Activated CD4-positive, alpha-beta memory T cell treated with anti-CD3 and anti-CD28 coated beads, Interleukin-2, amount 10 ng/mL, durations not matched to agents 7 days and 5 days (primary cell): ENCODE data around the gene CLOCK. TPM values are rescaled to one million over a fixed set of nuclear protein-coding genes. Genes with fewer than 3 reads are reported as not detected.

Source experiments
- CTCF ChIA-PET: fragments of 350-600 bp; sonication (Branson Sonifier 250); formaldehyde crosslinking; loops from one replicate; lab custom pipeline; 2021; ENCODE audit warnings: antibody characterized with exemption, inconsistent platforms; lab: Charles Lee
- POLR2A ChIA-PET: fragments of 350-600 bp; sonication (Branson Sonifier 250); formaldehyde crosslinking; loops from one replicate; lab custom pipeline; 2021; ENCODE audit warnings: antibody characterized with exemption; lab: Charles Lee
- DNase-seq: peaks from one replicate; pipeline ENCODE4 v3.0.0-alpha.2; 2020
- H3K27ac Mint-ChIP-seq: one replicate; pipeline ENCODE4 v1.8.0; 2021; ENCODE audit warnings: mild to moderate bottlenecking, mixed read lengths
- H3K27me3 Mint-ChIP-seq: one replicate; pipeline ENCODE4 v1.8.0; 2021; ENCODE audit warnings: mixed read lengths
- H3K36me3 Mint-ChIP-seq: one replicate; pipeline ENCODE4 v1.8.0; 2021; ENCODE audit warnings: low read depth, mixed read lengths
- H3K4me1 Mint-ChIP-seq: one replicate; pipeline ENCODE4 v1.8.0; 2021; ENCODE audit warnings: mixed read lengths
- H3K4me3 Mint-ChIP-seq: one replicate; pipeline ENCODE4 v1.8.0; 2021; ENCODE audit warnings: mild to moderate bottlenecking, mixed read lengths
- H3K9me3 Mint-ChIP-seq: one replicate; pipeline ENCODE4 v1.8.0; 2021; ENCODE audit warnings: mixed read lengths
- total RNA-seq, 2 experiments: library from RNA; stranded (reverse); gene quantifications; one replicate each; pipeline ENCODE4 v1.2.3, GENCODE V29; 2021

Gene CLOCK
- total RNA-seq, 2 experiments from 2014 or later, result 7.4 to 9.6 TPM

DNA sequence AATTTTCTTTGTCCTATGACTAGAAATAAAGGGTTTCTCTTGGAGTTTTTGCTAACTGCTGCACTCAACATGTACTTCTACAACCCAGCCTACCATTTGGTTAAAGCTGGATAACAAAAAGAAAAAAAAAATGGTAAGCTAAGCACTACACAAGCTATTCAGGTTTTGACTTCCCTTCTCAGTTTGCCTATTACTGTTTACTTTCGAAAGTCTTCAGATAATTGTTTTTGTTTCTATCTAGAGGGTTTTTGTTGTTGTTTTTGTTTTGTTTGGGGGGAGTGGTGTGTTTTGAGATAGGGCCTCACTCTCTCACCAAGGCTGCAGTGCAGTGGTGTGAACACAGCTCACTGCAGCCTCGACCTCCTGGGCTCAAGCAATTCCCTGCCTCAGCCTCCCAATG is 46.6 kb downstream of the CLOCK start:
- no peak for DNase-seq
- POLR2A ChIA-PET, result no interaction called here
- Mint-ChIP-seq H3K27ac (no peak overlapping the region), H3K4me1 (no peaks in the 10 kb centered on the region), H3K4me3 (no peak overlapping the region), H3K27me3 (no peaks in the 10 kb centered on the region), H3K36me3 (peaks cover 5% of the 10 kb centered on the region), H3K9me3 (no peaks in the 10 kb centered on the region)
- CTCF ChIA-PET, result no interaction called here

DNA sequence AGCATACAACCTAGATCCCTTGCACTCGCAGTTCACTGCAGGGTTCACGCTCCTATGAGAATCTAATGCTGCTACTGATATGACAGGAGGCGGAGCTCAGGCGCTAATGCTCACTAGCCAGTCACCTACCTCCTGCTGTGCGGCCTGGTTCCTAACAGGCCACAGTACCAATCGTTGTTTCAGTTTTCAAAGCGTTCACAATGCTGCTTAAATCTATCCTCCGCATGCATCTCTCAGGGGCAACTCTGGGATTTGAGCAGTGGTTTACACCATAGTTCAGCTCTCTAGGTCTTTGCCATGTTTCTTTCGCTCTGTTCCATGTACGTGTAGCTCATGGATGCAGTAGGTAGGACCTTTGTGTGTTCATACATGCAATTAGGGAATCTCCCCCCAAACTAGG is 47.2 kb downstream of the CLOCK start:
- Mint-ChIP-seq H3K27me3 (no peaks in the 10 kb centered on the region), H3K4me3 (no peak overlapping the region), H3K4me1 (no peaks in the 10 kb centered on the region), H3K9me3 (no peaks in the 10 kb centered on the region), H3K36me3 (peaks cover 8% of the 10 kb centered on the region), H3K27ac (no peak overlapping the region)
- POLR2A ChIA-PET, result no interaction called here
- DNase-seq, result no peak
- CTCF ChIA-PET, result no interaction called here

GRCh38 chr4:55498051-55498450 is 48.7 kb downstream of the CLOCK start:
- Mint-ChIP-seq H3K27me3 (no peaks in the 10 kb centered on the region), H3K27ac (no peak overlapping the region), H3K9me3 (no peaks in the 10 kb centered on the region), H3K4me1 (no peaks in the 10 kb centered on the region), H3K4me3 (no peak overlapping the region), H3K36me3 (peaks cover 8% of the 10 kb centered on the region)
- POLR2A ChIA-PET, result no interaction called here
- no peak for DNase-seq
- CTCF ChIA-PET, result no interaction called here

DNA sequence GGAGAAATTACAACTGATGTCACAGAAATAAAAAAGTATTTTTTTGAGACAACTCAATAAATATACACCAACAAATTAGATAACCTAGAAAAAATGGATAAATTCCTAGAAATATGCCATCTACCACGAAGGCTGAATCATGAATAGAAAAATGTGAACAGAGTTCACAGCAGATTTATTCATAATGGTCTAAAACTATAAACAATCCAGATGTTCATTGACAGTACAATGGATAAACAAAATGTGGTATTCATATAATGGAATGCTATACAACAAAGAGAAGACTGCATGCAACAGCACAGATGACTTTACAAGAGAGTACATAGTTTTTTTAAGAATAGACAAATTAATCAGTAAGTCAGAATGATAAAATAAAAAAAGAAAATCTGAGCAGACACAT is 55.2 kb downstream of the CLOCK start:
- no peak for DNase-seq
- POLR2A ChIA-PET, result no interaction called here
- no peak overlapping the region for H3K27ac Mint-ChIP-seq
- CTCF ChIA-PET, result no interaction called here
- H3K36me3 Mint-ChIP-seq, result peaks cover 11% of the 10 kb centered on the region
- no peaks in the 10 kb centered on the region for H3K4me1 Mint-ChIP-seq
- no peaks in the 10 kb centered on the region for H3K9me3 Mint-ChIP-seq
- H3K4me3 Mint-ChIP-seq, result no peak overlapping the region
- no peaks in the 10 kb centered on the region for H3K27me3 Mint-ChIP-seq

GRCh38 chr4:55488716-55489115 is 58.0 kb downstream of the CLOCK start:
- H3K4me3 Mint-ChIP-seq, result no peak overlapping the region
- ChIA-PET CTCF (no interaction called here), POLR2A (no interaction called here)
- no peaks in the 10 kb centered on the region for H3K27me3 Mint-ChIP-seq
- H3K9me3 Mint-ChIP-seq, result no peaks in the 10 kb centered on the region
- no peak for DNase-seq
- no peaks in the 10 kb centered on the region for H3K4me1 Mint-ChIP-seq
- H3K27ac Mint-ChIP-seq, result no peak overlapping the region
- H3K36me3 Mint-ChIP-seq, result peaks cover 7% of the 10 kb centered on the region

DNA sequence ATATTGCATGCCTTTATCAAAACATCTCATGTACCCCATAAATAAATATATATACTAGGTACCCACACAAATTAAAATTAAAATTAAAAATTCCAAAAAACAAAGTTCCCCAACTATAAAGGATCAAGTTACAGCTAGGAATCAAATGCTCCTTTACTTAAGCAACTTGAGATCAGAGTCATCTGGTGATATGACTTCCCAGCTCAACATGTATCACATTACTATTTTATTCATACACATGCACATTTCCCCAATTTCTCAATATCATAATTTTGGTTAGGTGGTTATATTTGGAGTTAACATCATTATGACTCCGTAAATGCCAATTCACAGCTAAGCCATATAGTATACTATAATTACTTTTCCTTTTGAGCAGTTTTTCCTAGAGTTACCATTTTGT is 60.9 kb downstream of the CLOCK start:
- Mint-ChIP-seq H3K4me3 (no peak overlapping the region), H3K36me3 (peaks cover 4% of the 10 kb centered on the region), H3K27ac (no peak overlapping the region), H3K9me3 (no peaks in the 10 kb centered on the region), H3K4me1 (no peaks in the 10 kb centered on the region), H3K27me3 (no peaks in the 10 kb centered on the region)
- no peak for DNase-seq
- POLR2A ChIA-PET, result no interaction called here
- CTCF ChIA-PET, result no interaction called here

- peaks cover 5% of the 10 kb centered on the region for H3K36me3 Mint-ChIP-seq
- no peak overlapping the region for H3K4me3 Mint-ChIP-seq
- no peaks in the 10 kb centered on the region for H3K4me1 Mint-ChIP-seq
- H3K27me3 Mint-ChIP-seq, result no peaks in the 10 kb centered on the region
- DNase-seq, result no peak
- H3K27ac Mint-ChIP-seq, result no peak overlapping the region
- ChIA-PET CTCF (no interaction called here), POLR2A (no interaction called here)
- no peaks in the 10 kb centered on the region for H3K9me3 Mint-ChIP-seq
Measured at GRCh38 chr4:55483315-55483714, 63.4 kb downstream of the CLOCK start.

DNA sequence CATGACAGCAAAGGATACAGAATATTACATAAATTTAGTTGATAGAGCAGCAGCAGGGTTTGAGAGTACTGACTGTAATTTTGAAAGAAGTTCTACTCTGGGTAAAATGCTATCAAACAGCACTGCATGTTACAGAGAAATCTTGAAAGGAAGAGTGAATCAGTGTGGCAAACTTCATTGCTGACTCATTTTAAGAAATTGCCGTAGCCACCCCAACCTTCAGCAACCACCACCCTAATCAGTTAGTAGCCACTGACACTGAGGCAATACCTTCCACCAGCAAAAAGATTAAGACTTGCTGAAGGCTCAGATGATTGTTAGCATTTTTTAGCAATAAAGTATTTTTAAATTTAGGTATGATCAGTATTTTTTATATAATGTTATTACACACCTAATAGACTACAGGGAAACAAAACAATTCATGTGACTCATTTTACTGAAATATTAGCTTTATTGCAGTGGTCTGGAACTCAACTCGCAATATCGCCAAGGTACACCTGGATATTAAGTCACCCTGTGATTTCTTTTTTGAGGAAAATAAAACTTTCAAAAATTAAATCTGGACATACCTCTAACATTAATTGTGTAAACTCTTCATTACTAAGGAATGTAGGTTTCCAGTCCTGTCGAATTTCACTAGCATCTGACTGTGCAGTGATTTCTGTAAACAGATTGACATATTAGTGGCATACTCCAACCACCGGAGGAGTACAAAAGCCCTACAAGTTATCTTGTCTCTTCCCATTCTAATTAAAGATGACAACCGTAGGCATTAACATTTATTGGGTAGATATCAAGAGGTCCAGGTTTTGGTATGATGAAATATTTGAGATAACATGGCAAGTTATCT is 71.1 kb downstream of the CLOCK start:
- Mint-ChIP-seq H3K4me1 (peaks cover 14% of the 10 kb centered on the region), H3K36me3 (peaks cover 26% of the 10 kb centered on the region), H3K27ac (no peak overlapping the region), H3K27me3 (no peaks in the 10 kb centered on the region), H3K4me3 (no peak overlapping the region), H3K9me3 (no peaks in the 10 kb centered on the region)
- peak; percentile 39 for DNase-seq
- ChIA-PET CTCF (no interaction called here), POLR2A (no interaction called here)

GRCh38 chr4:55469979-55470378 is 76.7 kb downstream of the CLOCK start:
- H3K4me3 Mint-ChIP-seq, result no peak overlapping the region
- H3K36me3 Mint-ChIP-seq, result peaks cover 27% of the 10 kb centered on the region
- H3K27me3 Mint-ChIP-seq, result no peaks in the 10 kb centered on the region
- CTCF ChIA-PET, result no interaction called here
- H3K4me1 Mint-ChIP-seq, result peaks cover 6% of the 10 kb centered on the region
- no peak for DNase-seq
- peaks cover 8% of the 10 kb centered on the region for H3K9me3 Mint-ChIP-seq
- POLR2A ChIA-PET, result no interaction called here
- H3K27ac Mint-ChIP-seq, result no peak overlapping the region

DNA sequence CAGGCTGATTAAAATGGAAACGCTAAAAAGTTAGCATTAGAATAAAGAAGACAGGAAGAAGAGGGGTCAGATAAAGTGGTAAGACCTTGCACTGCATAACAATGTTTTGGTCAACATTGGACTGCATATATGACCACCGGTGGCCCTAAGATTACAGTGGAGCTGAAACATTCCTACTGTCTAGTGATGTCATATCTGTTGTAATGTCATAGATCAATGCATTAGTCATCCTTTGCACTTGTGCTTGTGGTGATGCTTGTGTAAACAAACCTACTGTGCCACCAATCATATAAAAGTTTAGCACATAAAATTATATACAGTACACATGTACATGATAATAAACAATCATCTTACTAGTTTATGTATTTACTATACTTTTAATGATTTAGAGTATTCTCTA is 78.0 kb downstream of the CLOCK start:
- Mint-ChIP-seq H3K9me3 (peaks cover 8% of the 10 kb centered on the region), H3K4me1 (no peaks in the 10 kb centered on the region), H3K4me3 (no peak overlapping the region), H3K36me3 (peaks cover 19% of the 10 kb centered on the region), H3K27me3 (no peaks in the 10 kb centered on the region), H3K27ac (no peak overlapping the region)
- ChIA-PET CTCF (no interaction called here), POLR2A (no interaction called here)
- no peak for DNase-seq

DNA sequence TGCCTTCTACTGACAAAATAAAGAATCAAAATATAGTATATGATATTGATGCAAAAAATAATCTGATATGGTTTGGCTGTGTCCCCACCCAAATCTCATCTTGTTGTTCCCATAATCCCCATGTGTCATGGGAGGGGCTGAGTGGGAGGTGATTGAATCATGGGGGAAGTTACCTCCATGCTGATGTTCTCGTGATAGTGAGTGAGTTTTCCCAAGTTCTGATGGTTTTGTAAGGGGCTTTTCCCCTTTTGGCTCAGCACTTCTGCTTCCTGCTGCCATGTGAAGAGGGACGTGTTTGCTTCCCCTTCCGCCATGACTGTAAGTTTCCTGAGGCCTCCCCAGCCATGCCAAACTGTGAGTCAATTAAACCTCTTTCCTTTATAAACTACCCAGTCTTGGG is 80.7 kb downstream of the CLOCK start:
- no peak overlapping the region for H3K27ac Mint-ChIP-seq
- POLR2A ChIA-PET, result no interaction called here
- H3K9me3 Mint-ChIP-seq, result peaks cover 8% of the 10 kb centered on the region
- H3K4me3 Mint-ChIP-seq, result no peak overlapping the region
- no peaks in the 10 kb centered on the region for H3K27me3 Mint-ChIP-seq
- CTCF ChIA-PET, result no interaction called here
- peaks cover 24% of the 10 kb centered on the region for H3K36me3 Mint-ChIP-seq
- no peak for DNase-seq
- H3K4me1 Mint-ChIP-seq, result no peaks in the 10 kb centered on the region

DNA sequence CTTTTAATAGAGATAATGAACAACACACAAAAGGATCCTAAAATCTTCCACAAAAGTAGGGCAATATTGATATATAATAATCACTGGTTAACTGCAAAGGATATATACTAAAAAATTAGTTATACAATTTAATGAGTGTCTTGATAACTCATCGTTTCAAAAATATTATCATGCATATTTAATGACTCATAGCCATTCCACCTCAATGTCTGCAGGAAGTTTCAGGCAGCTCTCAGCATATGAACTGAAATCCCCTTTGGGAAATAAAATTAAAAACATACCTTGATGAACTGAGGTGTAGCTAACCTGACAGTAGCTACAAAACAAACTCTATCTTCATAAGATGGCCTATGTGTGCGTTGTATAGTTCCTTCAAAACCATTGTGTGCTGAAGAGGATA is 88.1 kb downstream of the CLOCK start:
- no peaks in the 10 kb centered on the region for H3K4me1 Mint-ChIP-seq
- ChIA-PET CTCF (no interaction called here), POLR2A (no interaction called here)
- H3K9me3 Mint-ChIP-seq, result no peaks in the 10 kb centered on the region
- H3K27me3 Mint-ChIP-seq, result no peaks in the 10 kb centered on the region
- peaks cover 13% of the 10 kb centered on the region for H3K36me3 Mint-ChIP-seq
- no peak for DNase-seq
- no peak overlapping the region for H3K4me3 Mint-ChIP-seq
- H3K27ac Mint-ChIP-seq, result no peak overlapping the region

DNA sequence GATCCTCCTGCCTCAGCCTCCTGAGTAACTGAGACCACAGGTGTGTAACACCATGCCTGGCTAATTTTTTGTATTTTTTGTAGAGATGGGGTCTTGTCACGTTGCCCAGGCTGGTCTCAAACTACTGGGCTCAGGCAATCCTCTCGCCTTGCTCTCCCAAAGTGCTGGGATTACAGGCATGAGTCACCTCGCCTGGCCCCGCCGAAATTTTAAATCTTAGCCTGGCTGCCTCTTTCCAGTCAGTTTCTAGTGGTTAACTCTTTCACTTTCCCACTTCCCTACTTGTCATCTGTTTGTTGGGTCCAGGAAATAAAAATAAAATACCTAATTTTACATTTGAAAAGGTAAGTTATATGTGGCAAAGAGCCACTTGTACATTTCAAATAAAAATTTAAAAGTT is 88.5 kb downstream of the CLOCK start:
- no peak for DNase-seq
- Mint-ChIP-seq H3K9me3 (no peaks in the 10 kb centered on the region), H3K4me1 (no peaks in the 10 kb centered on the region), H3K36me3 (peaks cover 13% of the 10 kb centered on the region), H3K4me3 (no peak overlapping the region), H3K27ac (no peak overlapping the region), H3K27me3 (no peaks in the 10 kb centered on the region)
- CTCF ChIA-PET, result no interaction called here
- POLR2A ChIA-PET, result no interaction called here

- no peak overlapping the region for H3K4me3 Mint-ChIP-seq
- H3K27ac Mint-ChIP-seq, result no peak overlapping the region
- no peaks in the 10 kb centered on the region for H3K27me3 Mint-ChIP-seq
- ChIA-PET CTCF (interaction anchor here (1.1 kb wide), 1 partner anchor 104 kb away, joined by 6 read pairs; the partner anchor contains the start of gene SRD5A3), POLR2A (interaction anchor here (1.1 kb wide), 1 partner anchor 32 kb away, joined by 3 read pairs; no protein-coding TSS in a partner anchor)
- no peaks in the 10 kb centered on the region for H3K9me3 Mint-ChIP-seq
- DNase-seq, result no peak
- peaks cover 7% of the 10 kb centered on the region for H3K4me1 Mint-ChIP-seq
- peaks cover 29% of the 10 kb centered on the region for H3K36me3 Mint-ChIP-seq
Measured at GRCh38 chr4:55450566-55450965, 96.1 kb downstream of the CLOCK start.
